ENCODE measurements around the gene ARHGAP28.

DNA sequence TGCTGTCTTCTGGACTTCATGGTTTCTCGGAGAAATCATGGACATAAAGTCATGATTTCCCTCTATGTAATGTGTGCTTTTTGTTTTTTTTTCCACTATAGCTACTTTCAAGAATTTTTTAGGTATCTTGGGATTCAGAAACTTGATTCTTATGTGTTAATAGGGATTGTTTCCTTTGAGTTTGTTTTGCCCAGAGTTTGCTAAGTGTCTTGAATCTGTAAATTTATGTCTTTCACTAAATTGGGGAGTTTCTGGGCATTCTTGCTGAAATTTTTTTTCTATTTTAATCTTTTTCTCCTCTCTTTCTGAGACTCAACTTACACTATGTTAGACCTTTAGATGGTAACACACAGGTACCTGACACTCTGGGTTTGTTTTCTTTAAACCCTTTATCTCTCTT is 205.3 kb downstream of the ARHGAP28 start:
- TF ChIP-seq, protein P1, sequence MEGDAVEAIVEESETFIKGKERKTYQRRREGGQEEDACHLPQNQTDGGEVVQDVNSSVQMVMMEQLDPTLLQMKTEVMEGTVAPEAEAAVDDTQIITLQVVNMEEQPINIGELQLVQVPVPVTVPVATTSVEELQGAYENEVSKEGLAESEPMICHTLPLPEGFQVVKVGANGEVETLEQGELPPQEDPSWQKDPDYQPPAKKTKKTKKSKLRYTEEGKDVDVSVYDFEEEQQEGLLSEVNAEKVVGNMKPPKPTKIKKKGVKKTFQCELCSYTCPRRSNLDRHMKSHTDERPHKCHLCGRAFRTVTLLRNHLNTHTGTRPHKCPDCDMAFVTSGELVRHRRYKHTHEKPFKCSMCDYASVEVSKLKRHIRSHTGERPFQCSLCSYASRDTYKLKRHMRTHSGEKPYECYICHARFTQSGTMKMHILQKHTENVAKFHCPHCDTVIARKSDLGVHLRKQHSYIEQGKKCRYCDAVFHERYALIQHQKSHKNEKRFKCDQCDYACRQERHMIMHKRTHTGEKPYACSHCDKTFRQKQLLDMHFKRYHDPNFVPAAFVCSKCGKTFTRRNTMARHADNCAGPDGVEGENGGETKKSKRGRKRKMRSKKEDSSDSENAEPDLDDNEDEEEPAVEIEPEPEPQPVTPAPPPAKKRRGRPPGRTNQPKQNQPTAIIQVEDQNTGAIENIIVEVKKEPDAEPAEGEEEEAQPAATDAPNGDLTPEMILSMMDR (IDR thresholded peaks at IDR 0.05): no peak
- no peak for TF ChIP-seq POLR2A (IDR thresholded peaks at IDR 0.05)

Measured in body of pancreas (tissue), 4 donors.